HG02678 (cell line): Measurements from ENCODE around the gene MFSD6.

ENCODE experiments used
- ATAC-seq: cut with Tn5 transposase; IDR thresholded peaks from one replicate; pipeline ENCODE4 v1.9.1; 2021; ENCODE audit warnings: mild to moderate bottlenecking, moderate library complexity; ENCODE audit not compliant: unreplicated experiment

Gene MFSD6

GRCh38 chr2:190432567-190433231 is 24.5 kb downstream of the MFSD6 start:
- no peak for ATAC-seq

- no peak for ATAC-seq
Observed at GRCh38 chr2:190435031-190435670, 27.0 kb downstream of the MFSD6 start.

GRCh38 chr2:190436557-190436956 is 28.4 kb downstream of the MFSD6 start:
- ATAC-seq, result no peak

- no peak for ATAC-seq
Observed at GRCh38 chr2:190440113-190440512, 32.0 kb downstream of the MFSD6 start.

GRCh38 chr2:190441564-190441963 is 33.4 kb downstream of the MFSD6 start:
- ATAC-seq, result no peak

- no peak for ATAC-seq
Observed at GRCh38 chr2:190443055-190443454, 34.9 kb downstream of the MFSD6 start.

GRCh38 chr2:190443778-190444481 is 35.8 kb downstream of the MFSD6 start:
- ATAC-seq, result no peak

- no peak for ATAC-seq
Observed at GRCh38 chr2:190444976-190445375, 36.8 kb downstream of the MFSD6 start.

- ATAC-seq, result no peak
Observed at GRCh38 chr2:190446193-190446592, 38.0 kb downstream of the MFSD6 start.

GRCh38 chr2:190446750-190447516 is 38.8 kb downstream of the MFSD6 start:
- no peak for ATAC-seq

GRCh38 chr2:190447766-190448165 is 39.6 kb downstream of the MFSD6 start:
- no peak for ATAC-seq

- no peak for ATAC-seq
Observed at GRCh38 chr2:190449925-190450324, 41.8 kb downstream of the MFSD6 start.

GRCh38 chr2:190450363-190450762 is 42.2 kb downstream of the MFSD6 start:
- ATAC-seq, result no peak

- ATAC-seq, result no peak
Observed at GRCh38 chr2:190451561-190452176, 43.5 kb downstream of the MFSD6 start.

GRCh38 chr2:190452433-190452832 is 44.3 kb downstream of the MFSD6 start:
- ATAC-seq, result no peak

- no peak for ATAC-seq
Observed at GRCh38 chr2:190454795-190455194, 46.6 kb downstream of the MFSD6 start.

- ATAC-seq, result no peak
Observed at GRCh38 chr2:190455358-190456095, 47.4 kb downstream of the MFSD6 start.

GRCh38 chr2:190456833-190457232 is 48.7 kb downstream of the MFSD6 start:
- no peak for ATAC-seq

- no peak for ATAC-seq
Observed at GRCh38 chr2:190457256-190457655, 49.1 kb downstream of the MFSD6 start.
